Renal cortical epithelial cell (primary cell): ENCODE data around the gene RFTN2. TPM values are rescaled to one million over a fixed set of nuclear protein-coding genes. Genes with fewer than 3 reads are reported as not detected.

Experiments
- DNase-seq: peaks from one replicate; pipeline ENCODE4 v3.0.0-alpha.2; 2011; ENCODE audit warnings: low read depth
- total RNA-seq: library from RNA; depleted of rRNA; stranded (reverse); fragments of >200 nt; gene quantifications from 2 replicates; pipeline ENCODE4 v1.2.3, GENCODE V29; 2014

The RFTN2 gene
- total RNA-seq, 1 donor from 2014 or later: 0.05 TPM

DNA sequence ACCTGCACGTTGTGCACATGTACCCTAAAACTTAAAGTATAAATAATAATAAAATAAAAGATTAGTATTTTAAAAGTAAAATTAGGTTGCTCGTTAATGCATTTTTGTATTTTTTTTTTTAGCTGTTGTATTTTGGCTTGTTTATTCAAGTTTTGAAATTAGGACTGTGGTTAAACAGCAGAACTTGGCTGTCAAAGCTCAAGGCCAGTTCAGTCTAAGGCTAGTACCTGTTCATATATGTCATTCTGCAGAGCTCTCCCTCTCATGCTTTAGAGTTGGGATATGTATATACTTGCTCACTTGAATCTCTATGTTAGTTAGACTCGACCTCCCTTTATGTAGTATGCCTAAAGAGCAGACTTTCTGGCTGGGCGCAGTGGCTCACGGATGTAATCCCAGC is 126.8 kb downstream of the RFTN2 start:
- no peak for DNase-seq

DNA sequence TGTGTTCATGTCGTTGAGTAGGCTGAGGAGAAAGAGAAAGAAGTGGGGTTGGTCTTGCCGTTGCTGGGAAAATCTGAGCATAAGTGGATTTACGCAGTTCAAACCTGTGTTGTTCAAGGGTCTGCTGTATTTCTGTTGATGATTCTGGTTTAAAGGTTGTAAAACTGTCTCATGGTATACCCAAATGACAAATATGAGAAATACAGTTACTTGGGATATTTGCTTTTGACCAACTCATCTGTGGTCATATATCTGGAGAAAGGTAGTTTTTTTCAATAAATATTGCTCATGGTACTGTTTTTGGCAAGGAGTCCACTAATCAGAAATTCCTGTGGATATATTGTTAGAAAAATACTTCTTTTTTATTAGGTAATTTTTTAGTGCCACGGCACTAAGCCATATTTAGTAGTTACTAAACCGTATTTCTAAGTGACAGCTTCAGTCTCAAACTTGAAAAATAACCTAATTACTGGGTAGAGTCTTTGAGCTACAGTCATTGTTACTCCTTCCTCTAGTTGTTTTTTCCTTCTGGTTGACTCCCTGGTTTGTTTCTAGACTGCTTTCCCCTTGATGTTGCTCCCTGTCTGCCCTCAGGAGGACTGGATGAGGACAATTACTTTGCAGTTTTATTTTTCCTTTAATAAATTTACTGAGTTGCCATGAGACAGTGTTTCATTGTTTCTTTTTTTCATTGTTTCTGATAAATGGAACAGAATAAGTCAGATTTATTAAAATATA is 128.1 kb downstream of the RFTN2 start:
- DNase-seq: no peak

DNA sequence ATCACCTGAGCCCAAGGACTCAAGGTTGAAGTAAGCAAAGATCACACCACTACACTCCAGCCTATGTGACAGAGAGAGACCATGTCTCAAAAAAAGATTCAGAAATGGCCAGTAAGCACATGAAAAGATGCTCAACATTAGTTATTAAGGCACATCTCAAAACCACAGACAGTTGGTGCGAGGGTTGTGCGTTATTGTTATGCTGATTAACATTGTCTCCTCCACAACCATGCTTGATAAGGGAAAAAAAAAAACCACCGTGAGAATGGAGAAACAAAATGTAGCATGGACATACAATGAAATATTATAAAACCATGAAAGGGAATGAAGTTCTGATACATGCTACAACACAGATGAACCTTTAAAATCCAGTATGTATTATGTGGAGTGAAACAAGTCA is 132.2 kb downstream of the RFTN2 start:
- no peak for DNase-seq

DNA sequence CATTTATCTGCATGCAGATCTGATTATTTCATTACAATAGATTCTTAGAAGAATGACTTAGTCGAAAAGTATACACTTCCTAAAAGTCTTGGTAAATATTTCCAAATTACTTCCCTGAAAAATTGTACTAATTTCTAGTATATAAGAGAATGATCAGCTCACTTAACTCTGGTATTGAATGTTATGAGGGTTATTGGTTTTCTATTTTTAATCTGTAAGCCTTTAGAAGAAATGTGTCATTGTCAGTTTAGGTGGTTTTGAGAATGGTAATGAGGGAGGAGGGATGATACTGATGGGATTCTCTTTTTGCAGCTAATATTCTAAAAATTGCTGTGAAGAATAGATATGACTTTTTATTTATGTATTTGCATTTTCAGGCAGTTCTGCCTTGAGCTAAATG is 135.7 kb downstream of the RFTN2 start:
- no peak for DNase-seq

DNA sequence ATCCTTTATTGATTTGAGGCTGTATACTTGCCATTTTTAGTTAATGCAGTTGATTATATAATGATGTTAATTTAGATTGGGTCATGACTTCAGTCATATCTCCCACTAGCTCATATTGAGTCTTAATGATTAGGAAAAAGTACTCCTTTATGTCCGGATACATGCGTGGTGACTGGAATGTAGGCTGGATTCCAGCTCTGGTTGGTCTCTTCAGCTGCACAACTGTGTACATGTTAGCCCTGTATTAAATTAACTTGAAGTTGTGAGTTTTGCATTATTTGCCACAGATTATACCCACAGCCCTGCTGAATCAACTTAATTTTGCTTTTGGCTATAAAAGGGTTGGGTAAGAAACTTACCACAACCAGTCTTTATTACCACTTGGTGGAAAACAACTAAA is 137.0 kb downstream of the RFTN2 start:
- DNase-seq: peak; percentile 44

Other genes with a start within 250 kb of the RFTN2 start
- 167 and 258 TPM in 2 replicates for gene SF3B1, start 240.6 kb downstream of the RFTN2 start, total RNA-seq
- gene COQ10B, start 222.0 kb downstream of the RFTN2 start, total RNA-seq: 48.3 and 81.1 TPM in 2 replicates
- 218 and 315 TPM in 2 replicates for gene HSPD1, start 175.7 kb downstream of the RFTN2 start, total RNA-seq
- gene HSPE1, start 175.2 kb downstream of the RFTN2 start, total RNA-seq: 135 and 148 TPM in 2 replicates
- 42.6 and 45.1 TPM in 2 replicates for gene MOB4, start 159.5 kb downstream of the RFTN2 start, total RNA-seq
- gene MARS2, start 29.8 kb upstream of the RFTN2 start, total RNA-seq: 8.9 and 10.5 TPM in 2 replicates
- gene BOLL, start 109.7 kb upstream of the RFTN2 start, total RNA-seq: not detected in 2 replicates
- gene PLCL1, start 129.0 kb upstream of the RFTN2 start, total RNA-seq: under 0.01 and 1.2 TPM in 2 replicates